ENCODE data around the gene BMP6. TPM values are rescaled to one million over a fixed set of nuclear protein-coding genes. Genes with fewer than 3 reads are reported as not detected.

The BMP6 gene
- total RNA-seq, 4 donors from 2014 or later, result 4.8 to 8.8 (median 7.3) TPM

GRCh38 chr6:7684843-7685242, 41.1 kb upstream of the BMP6 start:
- no peak overlapping the region for H3K27ac ChIP-seq
- H3K36me3 ChIP-seq, result no peaks in the 10 kb centered on the region
- WGBS, 2 donors, result 76 to 78% methylated on average over 4 of the region's 4 CpGs
- no peak overlapping the region for H3K4me3 ChIP-seq
- no peaks in the 10 kb centered on the region for H3K27me3 ChIP-seq
- TF ChIP-seq POLR2A (IDR thresholded peaks at IDR 0.05), result no peak
- no peak for TF ChIP-seq EP300 (IDR thresholded peaks at IDR 0.05)
- no peak for TF ChIP-seq CTCF (IDR thresholded peaks at IDR 0.05)
- H3K9me3 ChIP-seq, result no peaks in the 10 kb centered on the region
- H3K4me1 ChIP-seq, result peaks cover 0 to 9% (median 0%) of the 10 kb centered on the region in 4 donors
- DNase-seq (ENCODE audit: low spot score in 2 of 2), result no peak

DNA sequence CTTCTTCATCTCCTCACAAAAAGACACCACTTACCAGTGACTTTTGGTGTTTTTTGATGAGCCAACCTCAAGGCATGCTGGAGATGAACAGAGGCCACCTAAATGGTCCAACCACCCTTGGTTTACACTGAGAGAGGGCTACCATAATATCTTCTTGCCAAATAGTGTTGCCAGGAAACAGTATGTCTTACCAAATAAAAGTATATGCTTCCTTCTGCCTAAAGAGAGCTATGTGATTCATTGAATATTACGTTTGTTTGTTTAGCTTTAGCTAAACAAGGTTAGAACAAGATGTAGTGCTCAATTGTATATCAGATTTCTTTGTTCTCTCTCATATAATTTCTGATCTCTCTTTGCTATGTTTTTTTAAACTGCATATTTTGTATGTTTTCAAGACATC, 40.6 kb upstream of the BMP6 start:
- DNase-seq (ENCODE audit: low spot score in 2 of 2), result no peak
- WGBS, 2 donors, result 83 to 84% methylated on average over 1 of the region's 1 CpG
- no peak overlapping the region for H3K4me3 ChIP-seq
- H3K36me3 ChIP-seq, result no peaks in the 10 kb centered on the region
- H3K4me1 ChIP-seq, result peaks cover 0 to 9% (median 0%) of the 10 kb centered on the region in 4 donors
- TF ChIP-seq EP300 (IDR thresholded peaks at IDR 0.05) (no peak), CTCF (IDR thresholded peaks at IDR 0.05) (no peak), POLR2A (IDR thresholded peaks at IDR 0.05) (no peak)
- H3K27me3 ChIP-seq, result no peaks in the 10 kb centered on the region
- no peak overlapping the region for H3K27ac ChIP-seq
- H3K9me3 ChIP-seq, result no peaks in the 10 kb centered on the region

DNA sequence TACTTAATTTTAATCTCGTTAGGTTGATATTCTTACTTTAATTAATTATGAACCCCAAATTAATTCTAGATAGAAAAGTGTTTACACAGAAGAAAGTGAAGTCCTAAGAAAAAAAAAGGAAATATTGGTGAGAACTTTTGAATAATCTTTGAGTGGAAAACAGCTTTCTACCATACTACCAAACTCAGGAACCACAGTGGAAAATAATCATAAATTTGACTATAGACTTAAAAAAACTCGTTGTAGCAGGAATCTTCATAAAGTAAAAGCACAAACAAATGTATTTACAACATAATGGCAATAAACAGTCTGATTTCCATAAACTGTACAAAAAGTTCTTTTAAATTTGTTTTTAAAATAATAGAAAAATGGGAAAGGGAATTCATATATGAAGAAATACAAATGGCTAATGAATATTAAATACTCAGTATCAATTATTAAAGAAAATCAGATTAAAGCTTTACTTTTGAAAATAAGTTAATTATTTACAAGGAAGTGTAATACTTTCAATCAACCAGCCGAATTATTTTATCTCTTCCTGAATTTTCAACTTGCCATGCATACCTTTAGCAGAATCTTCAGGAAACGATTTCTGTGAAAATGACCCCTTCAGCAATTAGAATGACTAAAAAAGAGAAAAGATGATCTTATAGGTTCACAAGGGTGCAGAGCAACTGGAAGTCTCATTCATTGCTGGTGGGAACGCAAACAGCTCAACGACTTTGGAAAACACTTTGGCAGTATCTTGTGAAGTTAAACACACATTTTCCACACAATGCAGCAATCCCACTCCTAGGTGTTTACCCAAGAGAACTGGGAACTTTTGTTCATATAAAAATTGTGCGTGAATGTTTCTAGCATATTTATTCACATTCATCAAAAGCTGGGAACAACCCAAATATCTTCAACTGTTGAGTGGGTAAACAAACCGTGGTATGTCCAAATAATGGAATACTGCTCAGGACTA, 38.5 kb upstream of the BMP6 start:
- 73 to 80% methylated on average over 8 of the region's 8 CpGs for WGBS, 2 donors
- Histone ChIP-seq H3K27me3 (no peaks in the 10 kb centered on the region), H3K9me3 (no peaks in the 10 kb centered on the region), H3K4me1 (peaks cover 0 to 9% (median 0%) of the 10 kb centered on the region in 4 donors), H3K27ac (no peak overlapping the region), H3K36me3 (no peaks in the 10 kb centered on the region), H3K4me3 (no peak overlapping the region)
- DNase-seq (ENCODE audit: low spot score in 2 of 2), result no peak
- TF ChIP-seq CTCF (IDR thresholded peaks at IDR 0.05), result no peak
- no peak for TF ChIP-seq POLR2A (IDR thresholded peaks at IDR 0.05)
- TF ChIP-seq EP300 (IDR thresholded peaks at IDR 0.05), result no peak

DNA sequence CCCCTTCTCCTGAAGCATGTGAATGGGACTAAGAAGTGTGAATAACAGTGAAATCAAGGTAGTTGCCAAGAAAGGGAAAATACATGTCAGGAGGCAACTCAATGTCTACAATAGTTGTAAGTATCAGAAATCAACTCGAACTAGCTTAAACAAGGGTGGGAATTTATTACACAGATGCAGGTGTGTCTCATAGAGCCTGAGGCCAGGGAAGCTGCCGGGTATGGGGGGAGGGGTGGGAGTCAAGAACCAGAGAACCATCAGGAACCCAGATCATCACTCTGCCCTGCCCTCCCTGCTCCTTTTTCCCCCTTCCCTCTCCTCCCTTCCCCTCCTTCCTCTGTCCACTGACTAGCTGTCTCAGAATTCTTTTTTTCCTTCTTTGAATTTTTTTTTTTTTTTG, 34.9 kb upstream of the BMP6 start:
- H3K27ac ChIP-seq, result no peak overlapping the region
- 78 to 86% methylated on average over 2 of the region's 2 CpGs for WGBS, 2 donors
- no peaks in the 10 kb centered on the region for H3K36me3 ChIP-seq
- no peak for DNase-seq (ENCODE audit: low spot score in 2 of 2)
- TF ChIP-seq POLR2A (IDR thresholded peaks at IDR 0.05) (no peak), CTCF (IDR thresholded peaks at IDR 0.05) (no peak), EP300 (IDR thresholded peaks at IDR 0.05) (no peak)
- peaks cover 0 to 9% (median 0%) of the 10 kb centered on the region in 4 donors for H3K4me1 ChIP-seq
- H3K27me3 ChIP-seq, result no peaks in the 10 kb centered on the region
- H3K4me3 ChIP-seq, result no peak overlapping the region
- no peaks in the 10 kb centered on the region for H3K9me3 ChIP-seq
